H1 (cell line): ENCODE measurements around the gene RPL22L1. TPM values are rescaled to one million over a fixed set of nuclear protein-coding genes. Genes with fewer than 3 reads are reported as not detected.

ENCODE experiments used
- CTCF ChIA-PET: fragments of 300-600 bp; sonication (Branson Sonifier 250); formaldehyde crosslinking; loops from one replicate; lab custom pipeline; 2021; ENCODE audit not compliant: partially characterized antibody; lab: Charles Lee
- POLR2A ChIA-PET: fragments of 300-600 bp; sonication (Branson Sonifier 250); formaldehyde crosslinking; loops from one replicate; lab custom pipeline; 2021; ENCODE audit warnings: inconsistent platforms; ENCODE audit not compliant: partially characterized antibody; lab: Charles Lee
- DNase-seq, 2 experiments: peaks; one replicate each; pipeline versions ENCODE4 v3.0.0 to v3.0.0-alpha.2; 2010 to 2022; ENCODE audit warnings: low spot score in 2 of 2, low read depth in 1 of 2, mixed read lengths in 1 of 2
- FAIRE-seq: peaks from 2 replicates; lab custom pipeline; 2011; peaks lifted over from hg19 to GRCh38; lab: Jason Lieb, UNC
- H2AFZ ChIP-seq: 2 replicates; pipeline ENCODE4 v1.8.1; 2012; ENCODE audit warnings: low read length, inconsistent platforms
- H2AK5ac ChIP-seq: 2 replicates; pipeline ENCODE4 v1.6.1; 2013; ENCODE audit warnings: low read depth, low read length
- H2BK120ac ChIP-seq: replicated peaks from 2 replicates; pipeline ENCODE3; 2013; ENCODE audit warnings: low read depth, low read length, inconsistent platforms
- H2BK12ac ChIP-seq: 2 replicates; pipeline ENCODE4 v1.6.1; 2013; ENCODE audit warnings: low read depth, low read length
- H2BK15ac ChIP-seq: 2 replicates; pipeline ENCODE4 v1.6.1; 2013; ENCODE audit warnings: low read length
- H2BK20ac ChIP-seq: 2 replicates; pipeline ENCODE4 v1.6.1; 2013; ENCODE audit warnings: low read length
- H2BK5ac ChIP-seq: 2 replicates; pipeline ENCODE4 v1.6.1; 2013; ENCODE audit warnings: low read depth, low read length
- H3K14ac ChIP-seq: 2 replicates; pipeline ENCODE4 v1.6.1; 2013; ENCODE audit warnings: inconsistent platforms; ENCODE audit not compliant: insufficient read length
- H3K18ac ChIP-seq: 2 replicates; pipeline ENCODE4 v1.6.1; 2013; ENCODE audit warnings: low read length; ENCODE audit errors: extremely low read depth
- H3K23ac ChIP-seq: 2 replicates; pipeline ENCODE4 v1.6.1; 2013; ENCODE audit warnings: inconsistent platforms; ENCODE audit not compliant: insufficient read length
- H3K23me2 ChIP-seq: 2 replicates; pipeline ENCODE4 v1.6.1; 2013; ENCODE audit warnings: low read depth, low read length
- H3K27ac ChIP-seq: 2 replicates; pipeline ENCODE4 v1.6.1; 2011; ENCODE audit warnings: low read depth, low read length, inconsistent platforms
- H3K27me3 ChIP-seq, 4 experiments: replicated peaks in 1 of 4; 1 replicate in 1 of 4; 2 replicates in 3 of 4; pipeline versions ENCODE4 v1.6.1 to v1.8.1; 2011 to 2013; ENCODE audit warnings: low read length in 3 of 4, mild to moderate bottlenecking in 3 of 4, inconsistent platforms in 2 of 4, mixed read lengths in 2 of 4, moderate library complexity in 1 of 4; ENCODE audit not compliant: control insufficient read depth in 3 of 4, insufficient read depth in 3 of 4; ENCODE audit errors: extremely low read depth in 1 of 4
- H3K36me3 ChIP-seq, 4 experiments: 2 replicates each; pipeline versions ENCODE4 v1.6.1 to v1.8.1; 2011 to 2013; ENCODE audit warnings: mild to moderate bottlenecking in 4 of 4, low read length in 3 of 4, moderate library complexity in 2 of 4, control low read depth in 1 of 4, inconsistent platforms in 1 of 4; ENCODE audit not compliant: insufficient read depth in 4 of 4, control insufficient read depth in 2 of 4
- H3K4ac ChIP-seq: replicated peaks from 2 replicates; pipeline ENCODE3; 2013; ENCODE audit warnings: low read length, low read depth, mixed read lengths, inconsistent platforms; ENCODE audit not compliant: insufficient read length
- H3K4me1 ChIP-seq, 4 experiments: replicated peaks in 1 of 4; 1 replicate in 1 of 4; 2 replicates in 3 of 4; pipeline versions ENCODE4 v1.6.1 to v1.8.1; 2011 to 2013; ENCODE audit warnings: low read length in 3 of 4, inconsistent platforms in 2 of 4, mixed read lengths in 1 of 4; ENCODE audit not compliant: insufficient read depth in 4 of 4, control insufficient read depth in 3 of 4
- H3K4me2 ChIP-seq, 2 experiments: 2 replicates each; pipeline versions ENCODE4 v1.6.1 to v1.8.1; 2011 to 2013; ENCODE audit warnings: low read depth in 2 of 2, low read length in 2 of 2, control low read depth in 1 of 2, inconsistent platforms in 1 of 2, mild to moderate bottlenecking in 1 of 2; ENCODE audit not compliant: insufficient read depth in 1 of 2
- H3K4me3 ChIP-seq, 4 experiments: fragments of 200-600, 300-600 bp in 1 of 4; sonication (generic), shearing (Covaris generic), sonication (Bioruptor Twin) in 1 of 4; 2 replicates each; pipeline versions ENCODE4 v1.5.1 to v1.8.1; 2011 to 2016; ENCODE audit warnings: low read length in 4 of 4, low read depth in 3 of 4, control low read depth in 2 of 4, inconsistent platforms in 2 of 4, mild to moderate bottlenecking in 2 of 4, mixed read lengths in 1 of 4, moderate library complexity in 1 of 4; ENCODE audit not compliant: insufficient read depth in 2 of 4; ENCODE audit errors: extremely low read depth in 1 of 4
- H3K56ac ChIP-seq: replicated peaks from 2 replicates; pipeline ENCODE3; 2013; ENCODE audit warnings: low read depth, mild to moderate bottlenecking, mixed read lengths, low read length, inconsistent platforms; ENCODE audit not compliant: insufficient read length
- H3K79me1 ChIP-seq: 2 replicates; pipeline ENCODE4 v1.6.1; 2013; ENCODE audit warnings: low read depth, low read length, control low read depth
- H3K79me2 ChIP-seq, 2 experiments: 2 replicates each; pipeline versions ENCODE4 v1.6.1 to v1.8.1; 2012 to 2013; ENCODE audit warnings: low read length in 2 of 2, mild to moderate bottlenecking in 2 of 2, inconsistent platforms in 1 of 2; ENCODE audit not compliant: insufficient read depth in 2 of 2, control insufficient read depth in 1 of 2
- H3K9ac ChIP-seq, 4 experiments: replicated peaks in 1 of 4; 1 replicate in 1 of 4; 2 replicates in 3 of 4; pipeline versions ENCODE4 v1.6.1 to v1.8.1; 2011 to 2013; ENCODE audit warnings: low read depth in 3 of 4, low read length in 3 of 4, control low read depth in 2 of 4, mild to moderate bottlenecking in 2 of 4, moderate library complexity in 2 of 4, inconsistent platforms in 1 of 4; ENCODE audit errors: extremely low read depth in 1 of 4
- H3K9me3 ChIP-seq, 2 experiments: 2 replicates each; pipeline versions ENCODE4 v1.6.1 to v1.8.1; 2012 to 2013; ENCODE audit warnings: mild to moderate bottlenecking in 2 of 2, moderate library complexity in 2 of 2, control low read depth in 1 of 2, inconsistent platforms in 1 of 2, low read depth in 1 of 2, low read length in 1 of 2, mixed read lengths in 1 of 2; ENCODE audit not compliant: insufficient read depth in 2 of 2
- H4K20me1 ChIP-seq, 2 experiments: replicated peaks in 1 of 2; 2 replicates each; pipeline versions ENCODE3 to v1.8.1; 2011 to 2013; ENCODE audit warnings: inconsistent platforms in 2 of 2, low read length in 2 of 2, mild to moderate bottlenecking in 1 of 2; ENCODE audit not compliant: insufficient read depth in 2 of 2, control insufficient read depth in 1 of 2
- H4K5ac ChIP-seq: 2 replicates; pipeline ENCODE4 v1.6.1; 2013; ENCODE audit warnings: low read length, low read depth, mixed read lengths, inconsistent platforms; ENCODE audit not compliant: insufficient read length
- H4K8ac ChIP-seq: 2 replicates; pipeline ENCODE4 v1.8.0; 2013; ENCODE audit warnings: mild to moderate bottlenecking, moderate library complexity, low read length, inconsistent platforms; ENCODE audit not compliant: insufficient read depth; ENCODE audit errors: extremely low read depth
- H4K91ac ChIP-seq: replicated peaks from 2 replicates; pipeline ENCODE3; 2013; ENCODE audit warnings: low read length, mixed read lengths, inconsistent platforms; ENCODE audit not compliant: insufficient read length
- HDAC6 ChIP-seq: IDR thresholded peaks from one replicate; pipeline ENCODE4 v1.7.1; 2012; ENCODE audit warnings: low read depth, mild to moderate bottlenecking, inconsistent platforms, low read length, moderate library complexity
- JUND ChIP-seq: IDR thresholded peaks from 2 replicates; pipeline ENCODE4 v1.6.1; 2011; ENCODE audit warnings: mild to moderate bottlenecking, improper control_type of control experiment, low read length
- WGBS, 2 experiments: shearing (Covaris generic) in 1 of 2; methylation state at CpG; one replicate each; pipeline versions ENCODE4 v1.1.6 to v1.1.7; 2013 to 2015; ENCODE audit warnings: low lambda C conversion rate in 2 of 2, mixed read lengths in 2 of 2, inconsistent platforms in 1 of 2, low coverage in 1 of 2, missing lambda C conversion rate in 1 of 2; ENCODE audit not compliant: insufficient replicate concordance in 2 of 2, insufficient coverage in 1 of 2, insufficient read length in 1 of 2; ENCODE audit errors: extremely low coverage in 1 of 2, missing lambda C conversion rate in 1 of 2; 5-methylcytosine and 5-hydroxymethylcytosine counted together
- polyA plus RNA-seq, 7 experiments: library from polyadenylated mRNA; depleted of rRNA in 3 of 7; stranded (reverse) in 5 of 7; unstranded in 2 of 7; fragments of >200 nt in 5 of 7; fragments of 200-250 nt in 2 of 7; gene quantifications; 1 replicate in 5 of 7; 2 replicates in 1 of 7; 4 replicates in 1 of 7; pipeline versions ENCODE4 v1.2.1 to v1.2.3, GENCODE V29; 2011 to 2013; ENCODE audit warnings: missing spikeins in 2 of 7, mixed read lengths in 2 of 7
- total RNA-seq: library from RNA; stranded (reverse); fragmentation: NEBNext Ultra II Directional; extraction: Animal tissue kit (Norgen Biotek cat#: 25700); gene quantifications from 2 replicates; pipeline ENCODE4 v1.2.1, GENCODE V29; 2021

Gene RPL22L1
- total and polyA plus RNA-seq, 2 of the 8 experiments (the other 6 are each of a cell fraction or from before 2014, with no cell fraction given), result 99.9 to 280 TPM

DNA sequence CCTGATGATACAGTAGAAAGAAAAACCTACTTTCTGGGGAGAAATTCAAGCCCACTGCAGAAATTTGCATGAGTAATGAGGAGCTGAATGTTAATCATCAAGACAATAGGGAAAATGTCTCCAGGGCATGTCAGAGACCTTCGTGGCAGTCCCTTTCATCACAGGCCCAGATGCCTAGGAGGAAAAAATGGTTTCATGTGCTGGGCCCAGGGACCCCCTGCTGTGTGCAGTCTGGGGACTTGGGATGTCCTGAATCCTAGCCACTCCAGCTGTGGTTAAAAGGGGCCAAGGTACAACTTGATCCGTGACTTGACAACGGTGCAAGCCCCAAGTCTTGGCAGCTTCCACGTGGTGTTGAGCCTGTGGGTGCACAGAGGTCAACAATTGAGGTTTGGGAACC, 48.7 kb upstream of the RPL22L1 start:
- H3K4me3 ChIP-seq, result no peak overlapping the region
- no peak overlapping the region for H3K27ac ChIP-seq
- H4K91ac ChIP-seq, result no peak overlapping the region
- ChIA-PET CTCF (no interaction called here), POLR2A (interaction anchor here (1.1 kb wide), 1 partner anchor 9 kb away, joined by 3 read pairs; no protein-coding TSS in a partner anchor)
- no peak overlapping the region for H3K4me2 ChIP-seq
- no peaks in the 10 kb centered on the region for H3K4me1 ChIP-seq
- H3K23me2 ChIP-seq, result no peaks in the 10 kb centered on the region
- H2BK15ac ChIP-seq, result no peak overlapping the region
- no peak overlapping the region for H4K8ac ChIP-seq
- H4K5ac ChIP-seq, result no peak overlapping the region
- TF ChIP-seq HDAC6 (no peak), JUND (no peak)
- no peaks in the 10 kb centered on the region for H3K27me3 ChIP-seq
- no peak overlapping the region for H2AFZ ChIP-seq
- WGBS, 2 experiments, result 88% methylated on average over 4 of the region's 4 CpGs; no CpG with 5 or more reads in 1 of the 2 experiments
- H2BK5ac ChIP-seq, result no peak overlapping the region
- no peak overlapping the region for H2BK120ac ChIP-seq
- H3K18ac ChIP-seq, result no peak overlapping the region
- peaks cover 18 to 33% of the 10 kb centered on the region in 2 experiments for H3K9me3 ChIP-seq
- no peaks in the 10 kb centered on the region for H3K79me1 ChIP-seq
- no peak overlapping the region for H3K4ac ChIP-seq
- no peak overlapping the region for H2BK12ac ChIP-seq
- no peak overlapping the region for H2AK5ac ChIP-seq
- H4K20me1 ChIP-seq, result no peaks in the 10 kb centered on the region
- H3K9ac ChIP-seq, result no peak overlapping the region
- peaks cover 0 to 4% (median 0%) of the 10 kb centered on the region in 4 experiments; a peak in 1 of 8 replicates for H3K36me3 ChIP-seq
- FAIRE-seq (no peak), DNase-seq (no peak)
- no peak overlapping the region for H3K56ac ChIP-seq
- H3K23ac ChIP-seq, result no peak overlapping the region
- no peak overlapping the region for H3K14ac ChIP-seq
- no peaks in the 10 kb centered on the region for H3K79me2 ChIP-seq
- H2BK20ac ChIP-seq, result no peak overlapping the region
